Ectodermal cell (in vitro differentiated cells): ENCODE results near the gene KLHL29.

Source experiments
- H3K27ac ChIP-seq: 2 replicates; pipeline ENCODE4 v1.7.0; 2013; ENCODE audit warnings: mild to moderate bottlenecking, low read depth, low read length; ENCODE audit not compliant: insufficient read depth, poor library complexity, severe bottlenecking
- H3K27me3 ChIP-seq: 2 replicates; pipeline ENCODE4 v1.7.0; 2013; ENCODE audit warnings: mild to moderate bottlenecking, low read length; ENCODE audit not compliant: insufficient read depth, control insufficient read depth, poor library complexity, severe bottlenecking
- H3K36me3 ChIP-seq: one replicate; pipeline ENCODE4 v1.7.0; 2013; ENCODE audit warnings: low read length; ENCODE audit not compliant: control insufficient read depth, insufficient read depth
- H3K4me1 ChIP-seq: one replicate; pipeline ENCODE4 v1.7.0; 2013; ENCODE audit warnings: low read length; ENCODE audit not compliant: control insufficient read depth, insufficient read depth
- H3K4me3 ChIP-seq: 2 replicates; pipeline ENCODE4 v1.7.0; 2013; ENCODE audit warnings: low read depth, low read length, control low read depth; ENCODE audit not compliant: insufficient read depth
- H3K9me3 ChIP-seq: 2 replicates; pipeline ENCODE4 v1.7.0; 2013; ENCODE audit warnings: mild to moderate bottlenecking, low read length, moderate library complexity; ENCODE audit not compliant: control insufficient read depth
- whole genome bisulfite sequencing, 2 experiments: methylation state at CpG; one replicate each; pipeline ENCODE4 v1.1.7; 2013; ENCODE audit warnings: missing lambda C conversion rate in 2 of 2; 5-methylcytosine and 5-hydroxymethylcytosine counted together

Gene KLHL29

GRCh38 chr2:23420091-23420839, 35.3 kb downstream of the KLHL29 start:
- Histone ChIP-seq H3K27me3 (no peaks in the 10 kb centered on the region), H3K4me1 (peaks cover 8% of the 10 kb centered on the region), H3K9me3 (no peaks in the 10 kb centered on the region), H3K4me3 (no peak overlapping the region), H3K36me3 (no peaks in the 10 kb centered on the region), H3K27ac (no peak overlapping the region)
- 93 to 94% methylated on average over 26 of the region's 26 CpGs for WGBS, 2 experiments

- Histone ChIP-seq H3K27ac (no peak overlapping the region), H3K4me1 (peaks cover 13% of the 10 kb centered on the region)
- WGBS, 2 experiments: 91 to 95% methylated on average over 9 of the region's 9 CpGs
Observed at GRCh38 chr2:23420840-23421476, 36.0 kb downstream of the KLHL29 start.

DNA sequence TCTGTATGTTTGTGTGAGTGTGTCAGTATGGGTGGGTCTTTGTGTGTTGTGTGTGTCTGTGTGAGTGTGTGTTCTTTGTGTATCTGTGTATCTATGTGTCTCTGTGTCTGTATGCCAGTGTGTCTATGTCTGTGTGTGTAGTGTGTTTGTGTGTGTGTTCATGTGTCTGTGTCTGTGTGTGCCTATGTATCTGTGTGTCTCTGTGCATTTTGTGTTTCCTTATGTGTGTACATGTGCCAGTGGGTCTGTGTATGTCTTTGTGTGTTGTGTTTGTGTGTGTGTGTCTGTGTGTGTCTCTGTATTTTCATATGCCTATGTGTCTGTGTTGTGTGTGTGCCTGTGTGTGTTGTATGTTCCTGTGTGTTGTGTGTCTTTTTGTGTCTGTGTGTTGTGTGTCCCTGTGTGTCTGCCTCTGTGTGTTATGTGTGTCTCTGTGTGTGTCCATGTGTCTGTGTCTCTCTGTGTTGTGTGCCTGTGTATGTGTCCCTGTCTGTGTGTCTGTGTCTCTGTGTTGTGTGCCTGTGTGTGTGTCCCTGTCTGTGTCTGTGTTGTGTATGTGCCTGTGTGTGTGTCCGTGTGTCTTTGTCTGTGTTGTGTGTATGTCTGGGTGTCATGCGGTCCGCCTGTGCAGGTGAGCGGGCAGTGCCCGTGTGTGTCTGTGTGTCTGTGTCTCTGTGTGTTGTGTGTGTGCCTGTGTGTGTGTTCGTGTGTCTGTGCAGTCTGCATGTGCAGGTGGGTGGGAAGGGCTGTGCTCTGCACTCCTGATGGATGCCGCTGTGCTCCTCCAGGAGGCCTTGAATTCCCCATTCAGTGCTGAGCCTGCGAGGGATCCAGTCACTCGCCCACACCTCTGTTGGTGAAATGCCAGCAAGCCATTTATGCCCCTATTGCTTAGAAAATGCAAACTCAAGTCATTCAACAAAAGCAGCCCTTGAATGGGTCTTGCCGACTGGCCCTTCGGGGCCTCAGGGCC, 37.4 kb downstream of the KLHL29 start:
- Histone ChIP-seq H3K9me3 (no peaks in the 10 kb centered on the region), H3K27me3 (no peaks in the 10 kb centered on the region), H3K4me3 (no peak overlapping the region), H3K36me3 (no peaks in the 10 kb centered on the region), H3K4me1 (peaks cover 13% of the 10 kb centered on the region), H3K27ac (no peak overlapping the region)
- 61 to 75% methylated on average over 11 of the region's 11 CpGs for WGBS, 2 experiments

More at GRCh38 chr2:23420840-23421476, 36.0 kb downstream of the KLHL29 start:
- H3K4me3 ChIP-seq: no peak overlapping the region
- H3K9me3 ChIP-seq: no peaks in the 10 kb centered on the region
- no peaks in the 10 kb centered on the region for H3K36me3 ChIP-seq
- H3K27me3 ChIP-seq: no peaks in the 10 kb centered on the region

DNA sequence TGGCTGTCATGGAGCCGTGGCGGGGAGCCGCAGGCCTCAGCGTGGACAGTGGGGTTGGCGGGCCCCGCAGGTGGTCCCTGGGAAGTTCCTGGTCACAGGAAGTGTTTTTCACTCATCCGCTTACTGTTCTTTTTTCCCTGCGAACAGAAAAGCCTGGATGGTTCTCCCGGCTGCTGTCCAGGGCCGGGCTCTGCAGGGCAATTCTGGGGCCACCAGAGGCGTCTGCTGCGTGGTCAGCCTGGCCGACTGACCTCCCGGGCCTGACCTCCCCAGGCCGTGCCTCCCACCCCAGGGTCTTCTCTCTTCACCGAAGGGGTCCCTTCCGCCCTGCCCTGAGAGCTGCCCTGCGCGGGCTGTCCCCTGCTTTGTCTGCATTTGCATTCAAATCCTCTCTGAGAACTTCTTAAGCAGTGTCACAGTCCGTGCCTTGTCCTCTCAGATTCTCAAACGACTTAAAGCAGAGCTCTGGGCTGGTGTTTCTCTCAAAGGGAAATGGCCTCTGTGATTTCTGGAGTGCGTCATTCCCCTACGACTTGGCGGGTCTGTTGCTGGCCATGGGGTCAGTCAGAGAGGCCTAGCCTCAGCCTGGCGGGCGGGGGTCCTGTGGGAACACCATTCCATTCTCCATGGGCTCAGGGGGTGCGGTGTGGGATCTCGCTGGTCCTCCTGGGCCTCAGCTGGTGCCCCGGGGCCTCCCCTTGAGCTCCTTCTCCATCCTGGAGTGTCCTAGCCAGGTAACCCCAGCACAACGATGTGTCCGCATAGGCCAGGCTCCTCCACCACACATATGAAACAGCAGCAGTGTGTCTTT, 38.3 kb downstream of the KLHL29 start:
- Histone ChIP-seq H3K4me1 (peaks cover 12% of the 10 kb centered on the region), H3K27ac (peak overlapping the region; percentile 38)

DNA sequence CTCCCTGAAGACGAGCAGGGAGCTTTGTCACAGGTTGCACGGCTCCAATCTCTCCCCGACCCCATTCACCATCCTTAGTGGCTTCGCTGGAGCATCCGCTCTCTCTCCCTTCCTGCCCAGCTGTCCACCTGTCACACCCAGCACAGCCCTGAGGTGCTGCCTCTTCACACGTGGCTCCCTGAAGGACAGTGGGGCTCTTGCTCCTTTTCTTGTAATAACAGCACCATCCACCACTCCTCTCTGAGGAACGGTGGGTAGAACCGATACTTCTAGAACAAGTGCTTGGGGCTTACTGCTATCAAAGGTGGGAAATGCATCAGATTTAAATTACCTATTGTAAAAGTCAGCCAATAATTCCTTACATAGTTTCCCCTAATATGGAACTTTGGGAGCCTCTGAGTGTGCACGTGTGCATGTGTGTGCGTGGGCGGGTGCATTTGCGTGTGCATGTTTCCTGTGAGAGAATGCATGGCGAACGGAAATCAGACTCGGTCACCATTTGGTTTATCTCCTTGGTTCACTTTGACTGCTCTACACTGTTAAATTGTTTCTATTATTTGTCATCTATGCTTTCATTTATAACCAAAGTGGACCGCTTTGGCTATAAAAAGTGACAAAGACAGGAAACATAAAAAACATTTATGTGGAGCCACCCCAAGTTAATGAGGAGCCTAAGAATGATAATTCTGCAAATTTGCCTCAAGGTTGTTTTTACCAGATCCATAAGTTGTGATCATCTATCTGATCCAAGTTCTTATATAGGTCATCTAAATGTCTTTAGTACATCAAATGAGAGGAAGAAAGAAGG, 39.1 kb downstream of the KLHL29 start:
- Histone ChIP-seq H3K36me3 (no peaks in the 10 kb centered on the region), H3K9me3 (no peaks in the 10 kb centered on the region), H3K27me3 (no peaks in the 10 kb centered on the region), H3K4me3 (no peak overlapping the region), H3K4me1 (peaks cover 9% of the 10 kb centered on the region), H3K27ac (no peak overlapping the region)
- WGBS, 2 experiments: 91 to 93% methylated on average over 16 of the region's 16 CpGs

More for the DNA sequence above, 38.3 kb downstream of the KLHL29 start:
- no peaks in the 10 kb centered on the region for H3K36me3 ChIP-seq
- no peak overlapping the region for H3K4me3 ChIP-seq
- no peaks in the 10 kb centered on the region for H3K9me3 ChIP-seq
- WGBS, 2 experiments: 51 to 60% methylated on average over 31 of the region's 31 CpGs
- H3K27me3 ChIP-seq: no peaks in the 10 kb centered on the region

DNA sequence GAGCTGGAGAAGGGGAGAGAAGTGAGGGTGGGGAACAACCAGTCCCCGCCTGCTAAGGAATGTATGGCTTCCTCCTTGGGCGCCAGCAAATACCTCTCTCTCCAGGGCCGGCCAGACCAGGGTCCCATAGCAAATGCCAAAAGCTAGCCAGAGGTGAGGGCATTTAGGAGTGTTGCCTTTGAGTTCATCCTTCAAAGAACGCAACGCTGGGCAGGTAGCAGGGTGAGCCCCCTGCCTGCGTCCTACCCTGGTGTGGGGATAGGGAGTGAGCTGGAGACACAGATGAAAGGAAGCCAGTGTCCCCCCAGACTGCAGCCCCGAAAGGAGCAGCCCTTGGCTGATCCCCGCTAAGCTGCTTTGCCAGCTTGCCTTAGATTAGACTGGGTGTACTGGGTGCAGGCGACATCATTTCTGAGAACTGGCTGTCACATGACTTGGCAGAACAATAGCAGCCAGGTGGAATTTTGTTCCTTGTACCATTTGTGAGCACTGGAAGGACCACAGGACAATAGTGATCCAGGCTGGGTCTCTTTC, 40.4 kb downstream of the KLHL29 start:
- Histone ChIP-seq H3K9me3 (no peaks in the 10 kb centered on the region), H3K4me3 (no peak overlapping the region), H3K27ac (no peak overlapping the region), H3K27me3 (no peaks in the 10 kb centered on the region), H3K36me3 (no peaks in the 10 kb centered on the region), H3K4me1 (peaks cover 9% of the 10 kb centered on the region)
- 78 to 83% methylated on average over 9 of the region's 9 CpGs for WGBS, 2 experiments

- no peaks in the 10 kb centered on the region for H3K27me3 ChIP-seq
- 91 to 93% methylated on average over 3 of the region's 3 CpGs for WGBS, 2 experiments
- H3K4me1 ChIP-seq: peaks cover 9% of the 10 kb centered on the region
- no peak overlapping the region for H3K4me3 ChIP-seq
- H3K36me3 ChIP-seq: no peaks in the 10 kb centered on the region
- no peaks in the 10 kb centered on the region for H3K9me3 ChIP-seq
- H3K27ac ChIP-seq: no peak overlapping the region
Observed at GRCh38 chr2:23425885-23426262, 40.9 kb downstream of the KLHL29 start.

DNA sequence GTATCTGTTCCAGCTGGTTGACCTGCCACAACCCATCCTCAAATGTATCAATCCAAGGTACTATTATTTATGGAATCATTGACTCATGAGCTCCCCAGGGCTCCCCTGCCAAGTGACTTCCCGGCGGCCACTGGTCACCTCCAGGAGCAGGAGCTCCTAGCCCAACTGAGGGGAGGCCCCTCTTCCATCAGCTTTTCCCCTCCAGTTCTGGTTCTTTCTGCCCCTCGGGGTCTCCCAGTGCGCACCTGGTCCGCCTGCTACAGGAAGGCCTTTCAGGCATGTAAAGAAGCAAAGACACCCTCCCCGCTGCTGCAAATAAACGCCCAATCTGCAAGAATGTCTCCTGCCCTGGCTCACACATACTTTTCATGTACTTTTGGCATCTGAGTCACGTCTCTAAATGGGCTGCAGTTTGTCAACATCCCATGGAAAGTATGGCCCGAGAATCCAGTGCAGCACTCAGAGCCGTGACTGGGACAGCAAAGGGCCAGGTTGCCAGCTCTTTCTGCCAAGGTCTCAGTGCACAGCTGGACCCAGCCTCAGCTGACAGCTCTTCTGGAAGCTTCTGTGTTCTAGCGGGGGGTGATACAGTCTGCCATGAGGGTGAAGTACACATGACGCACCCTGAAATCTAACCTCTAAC, 41.4 kb downstream of the KLHL29 start:
- H3K4me3 ChIP-seq: no peak overlapping the region
- no peaks in the 10 kb centered on the region for H3K27me3 ChIP-seq
- H3K27ac ChIP-seq: no peak overlapping the region
- no peaks in the 10 kb centered on the region for H3K36me3 ChIP-seq
- H3K9me3 ChIP-seq: no peaks in the 10 kb centered on the region
- 95 to 96% methylated on average over 12 of the region's 12 CpGs for WGBS, 2 experiments
- peaks cover 9% of the 10 kb centered on the region for H3K4me1 ChIP-seq
